Breast epithelium (tissue), 3 donors: ENCODE data around the gene HLA-DMA.

ENCODE experiments used
- POLR2A ChIP-seq: fragments of 450-650 bp; IDR thresholded peaks from one replicate; pipeline ENCODE4 v1.6.1; 2016; ENCODE audit warnings: antibody characterized with exemption, mild to moderate bottlenecking, moderate library complexity
- POLR2AphosphoS5 ChIP-seq, 3 donors: sonication (generic); formaldehyde crosslinking; IDR thresholded peaks; one replicate each; pipeline ENCODE4 v1.6.1; 2017; ENCODE audit warnings: antibody characterized with exemption in 3 of 3
- TF ChIP-seq, protein P1 (sequence below), 3 donors: fragments of 450-650 bp; IDR thresholded peaks; one replicate each; pipeline ENCODE4 v1.5.1; 2016 to 2017; ENCODE audit warnings: antibody characterized with exemption in 3 of 3, mild to moderate bottlenecking in 3 of 3, moderate library complexity in 3 of 3

DNA sequence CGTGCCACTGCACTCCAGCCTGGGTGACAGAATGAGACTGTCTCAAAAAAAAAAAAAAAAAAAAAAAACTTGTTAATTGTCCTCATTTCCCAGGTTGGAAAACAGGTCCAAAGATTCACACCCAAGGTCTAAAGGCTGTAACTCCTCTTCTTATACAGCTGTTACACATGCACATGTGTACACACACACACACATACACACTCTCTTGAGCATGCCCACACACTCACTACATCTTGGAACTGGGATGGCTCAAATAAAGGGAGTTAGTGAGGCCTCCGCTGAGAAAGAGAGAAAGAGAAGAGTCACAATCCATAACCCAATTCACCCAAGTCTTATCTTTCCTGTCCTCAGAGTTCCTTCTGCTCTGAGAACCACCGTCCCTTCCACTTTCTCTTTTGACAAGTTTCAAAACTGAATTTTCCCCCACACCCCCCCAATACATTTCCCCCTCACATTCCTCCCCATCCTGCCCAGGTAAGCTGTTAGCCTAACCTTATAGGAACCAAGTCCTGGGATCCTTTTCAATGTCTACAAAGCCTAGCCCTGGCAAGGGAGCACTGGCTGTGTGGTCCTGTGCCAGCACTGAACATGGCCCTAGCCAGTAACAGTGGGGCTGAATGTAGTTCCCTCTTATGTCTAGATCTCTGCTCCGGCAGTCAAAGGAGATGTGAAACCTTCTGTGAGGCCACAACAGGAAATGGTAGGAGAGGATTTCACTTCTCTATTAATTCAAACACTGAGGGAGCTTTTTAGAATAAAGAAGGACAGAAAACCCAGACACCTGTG is 8.8 kb downstream of the HLA-DMA start:
- TF ChIP-seq, protein P1, sequence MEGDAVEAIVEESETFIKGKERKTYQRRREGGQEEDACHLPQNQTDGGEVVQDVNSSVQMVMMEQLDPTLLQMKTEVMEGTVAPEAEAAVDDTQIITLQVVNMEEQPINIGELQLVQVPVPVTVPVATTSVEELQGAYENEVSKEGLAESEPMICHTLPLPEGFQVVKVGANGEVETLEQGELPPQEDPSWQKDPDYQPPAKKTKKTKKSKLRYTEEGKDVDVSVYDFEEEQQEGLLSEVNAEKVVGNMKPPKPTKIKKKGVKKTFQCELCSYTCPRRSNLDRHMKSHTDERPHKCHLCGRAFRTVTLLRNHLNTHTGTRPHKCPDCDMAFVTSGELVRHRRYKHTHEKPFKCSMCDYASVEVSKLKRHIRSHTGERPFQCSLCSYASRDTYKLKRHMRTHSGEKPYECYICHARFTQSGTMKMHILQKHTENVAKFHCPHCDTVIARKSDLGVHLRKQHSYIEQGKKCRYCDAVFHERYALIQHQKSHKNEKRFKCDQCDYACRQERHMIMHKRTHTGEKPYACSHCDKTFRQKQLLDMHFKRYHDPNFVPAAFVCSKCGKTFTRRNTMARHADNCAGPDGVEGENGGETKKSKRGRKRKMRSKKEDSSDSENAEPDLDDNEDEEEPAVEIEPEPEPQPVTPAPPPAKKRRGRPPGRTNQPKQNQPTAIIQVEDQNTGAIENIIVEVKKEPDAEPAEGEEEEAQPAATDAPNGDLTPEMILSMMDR (IDR thresholded peaks at IDR 0.05): no peak
- TF ChIP-seq POLR2AphosphoS5 (IDR thresholded peaks at IDR 0.05) (no peak), POLR2A (no peak)
